Measurements from ENCODE around the gene AMIGO3. TPM values are rescaled to one million over a fixed set of nuclear protein-coding genes. Genes with fewer than 3 reads are reported as not detected.
A peak's percentile ranks its signal among the peaks of the same experiment; 100 is the strongest.

The AMIGO3 gene
- 1 to 10 TPM in 1 of 7 donors, under 1 TPM in 3, not detected in 3; 0.22 to 2.0 (median 0.31) TPM for total RNA-seq
- under 1 TPM in 1 of 2 donors, not detected in 1; 0.77 TPM for polyA plus RNA-seq
- long read RNA-seq, donor 1, transcript AMIGO3-201 (1 exons, 2,862 nt), result major isoform, 5 of 5 reads
- long read RNA-seq, donor 1, partial matches to known transcripts, result 0 of 5 reads
- long read RNA-seq, donor 1, other reads (novel, unspliced or antisense), result 0 of 5 reads
- long read RNA-seq, donor 2, partial matches to known transcripts, result 0 of 4 reads
- long read RNA-seq, donor 2, other reads (novel, unspliced or antisense), result 0 of 4 reads
- long read RNA-seq, donor 3, partial matches to known transcripts, result 0 of 4 reads
- long read RNA-seq, donor 3, other reads (novel, unspliced or antisense), result 0 of 4 reads

- peak; percentile 94 to 97 (median 96) for DNase-seq
- peak in 2 of 3 donors; percentile 67 to 78 for TF ChIP-seq CTCF (IDR thresholded peaks at IDR 0.05)
- peak; percentile 67 for TF ChIP-seq POLR2A (IDR thresholded peaks at IDR 0.05)
- no peak for TF ChIP-seq EP300 (IDR thresholded peaks at IDR 0.05)
- H3K4me1 ChIP-seq (ENCODE audit: insufficient read depth), result peaks cover 12% of the 10 kb centered on the region
- H3K27ac ChIP-seq, result peak within 1 kb of the TSS in 1 of 2 donors; percentile 42
- no peaks in the 10 kb centered on the region for H3K9me3 ChIP-seq
- no peaks in the 10 kb centered on the region for H3K27me3 ChIP-seq
- H3K4me3 ChIP-seq, result peak within 1 kb of the TSS; percentile 45
- H3K36me3 ChIP-seq, result no peaks in the 10 kb centered on the region
- intact Hi-C loops (cut with DNase I), result loop anchor here in 1 of 4 donors (10.0 kb wide), 1 partner anchor 125 kb away; no protein-coding TSS in a partner anchor
- WGBS, 3 donors, result 1% methylated on average over 37 to 50 of the region's 50 CpGs
Observed at GRCh38 chr3:49719214-49719884, at the start of gene AMIGO3. Gene AMIGO3 (minus strand): TSS chr3:49719684. CDS start chr3:49719465, 219 bp downstream.

GRCh38 chr3:49763981-49764380, 44.5 kb upstream of the AMIGO3 start:
- DNase-seq, result no peak
- Histone ChIP-seq H3K27me3 (no peaks in the 10 kb centered on the region), H3K4me3 (no peak overlapping the region), H3K4me1 (ENCODE audit: insufficient read depth) (peaks cover 2% of the 10 kb centered on the region), H3K9me3 (no peaks in the 10 kb centered on the region), H3K36me3 (no peaks in the 10 kb centered on the region), H3K27ac (no peak overlapping the region)
- 92 to 96% (median 93%) methylated on average over 4 of the region's 4 CpGs for WGBS, 3 donors
- intact Hi-C loops (cut with DNase I), result no loop called here
- TF ChIP-seq POLR2A (IDR thresholded peaks at IDR 0.05) (no peak), CTCF (IDR thresholded peaks at IDR 0.05) (no peak), EP300 (IDR thresholded peaks at IDR 0.05) (no peak)

- Histone ChIP-seq H3K4me1 (ENCODE audit: insufficient read depth) (peaks cover 4% of the 10 kb centered on the region), H3K27me3 (no peaks in the 10 kb centered on the region), H3K9me3 (no peaks in the 10 kb centered on the region), H3K4me3 (no peak overlapping the region), H3K27ac (no peak overlapping the region), H3K36me3 (no peaks in the 10 kb centered on the region)
- WGBS, 3 donors, result 83 to 84% (median 84%) methylated on average over 3 of the region's 3 CpGs
- DNase-seq, result no peak
- intact Hi-C loops (cut with DNase I), result no loop called here
- no peak for TF ChIP-seq POLR2A (IDR thresholded peaks at IDR 0.05)
- no peak for TF ChIP-seq CTCF (IDR thresholded peaks at IDR 0.05)
- TF ChIP-seq EP300 (IDR thresholded peaks at IDR 0.05), result no peak
Observed at GRCh38 chr3:49761661-49762060, 42.2 kb upstream of the AMIGO3 start.

GRCh38 chr3:49759226-49759625, 39.7 kb upstream of the AMIGO3 start:
- Histone ChIP-seq H3K4me1 (ENCODE audit: insufficient read depth) (peaks cover 7% of the 10 kb centered on the region), H3K9me3 (no peaks in the 10 kb centered on the region), H3K27me3 (no peaks in the 10 kb centered on the region), H3K4me3 (no peak overlapping the region), H3K27ac (no peak overlapping the region), H3K36me3 (no peaks in the 10 kb centered on the region)
- intact Hi-C loops (cut with DNase I), result no loop called here
- no peak for TF ChIP-seq EP300 (IDR thresholded peaks at IDR 0.05)
- TF ChIP-seq POLR2A (IDR thresholded peaks at IDR 0.05), result no peak
- no peak for TF ChIP-seq CTCF (IDR thresholded peaks at IDR 0.05)
- WGBS, 3 donors, result 0 to 8% (median 5%) methylated on average over 1 of the region's 1 CpG
- DNase-seq, result peak in 1 of 5 donors; percentile 20
